ENCODE results near the gene CMTR1.
A peak's percentile ranks its signal among the peaks of the same experiment; 100 is the strongest.

The CMTR1 gene, protein sequence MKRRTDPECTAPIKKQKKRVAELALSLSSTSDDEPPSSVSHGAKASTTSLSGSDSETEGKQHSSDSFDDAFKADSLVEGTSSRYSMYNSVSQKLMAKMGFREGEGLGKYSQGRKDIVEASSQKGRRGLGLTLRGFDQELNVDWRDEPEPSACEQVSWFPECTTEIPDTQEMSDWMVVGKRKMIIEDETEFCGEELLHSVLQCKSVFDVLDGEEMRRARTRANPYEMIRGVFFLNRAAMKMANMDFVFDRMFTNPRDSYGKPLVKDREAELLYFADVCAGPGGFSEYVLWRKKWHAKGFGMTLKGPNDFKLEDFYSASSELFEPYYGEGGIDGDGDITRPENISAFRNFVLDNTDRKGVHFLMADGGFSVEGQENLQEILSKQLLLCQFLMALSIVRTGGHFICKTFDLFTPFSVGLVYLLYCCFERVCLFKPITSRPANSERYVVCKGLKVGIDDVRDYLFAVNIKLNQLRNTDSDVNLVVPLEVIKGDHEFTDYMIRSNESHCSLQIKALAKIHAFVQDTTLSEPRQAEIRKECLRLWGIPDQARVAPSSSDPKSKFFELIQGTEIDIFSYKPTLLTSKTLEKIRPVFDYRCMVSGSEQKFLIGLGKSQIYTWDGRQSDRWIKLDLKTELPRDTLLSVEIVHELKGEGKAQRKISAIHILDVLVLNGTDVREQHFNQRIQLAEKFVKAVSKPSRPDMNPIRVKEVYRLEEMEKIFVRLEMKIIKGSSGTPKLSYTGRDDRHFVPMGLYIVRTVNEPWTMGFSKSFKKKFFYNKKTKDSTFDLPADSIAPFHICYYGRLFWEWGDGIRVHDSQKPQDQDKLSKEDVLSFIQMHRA

GRCh38 chr6:37432916-37433656 is at the start of gene CMTR1:
TSS of gene CMTR1 (plus strand) at chr6:37433221. CDS start at chr6:37435630, 2,409 bp downstream.
- H3K4me3 ChIP-seq (ENCODE audit: low read length), result peak within 1 kb of the TSS; percentile 87
- TF ChIP-seq CTCF (conservative IDR thresholded peaks at IDR 0.05; ENCODE audit: low read depth, low read length), result no peak
- DNase-seq (ENCODE audit: low read depth), result peak; percentile 55

DNA sequence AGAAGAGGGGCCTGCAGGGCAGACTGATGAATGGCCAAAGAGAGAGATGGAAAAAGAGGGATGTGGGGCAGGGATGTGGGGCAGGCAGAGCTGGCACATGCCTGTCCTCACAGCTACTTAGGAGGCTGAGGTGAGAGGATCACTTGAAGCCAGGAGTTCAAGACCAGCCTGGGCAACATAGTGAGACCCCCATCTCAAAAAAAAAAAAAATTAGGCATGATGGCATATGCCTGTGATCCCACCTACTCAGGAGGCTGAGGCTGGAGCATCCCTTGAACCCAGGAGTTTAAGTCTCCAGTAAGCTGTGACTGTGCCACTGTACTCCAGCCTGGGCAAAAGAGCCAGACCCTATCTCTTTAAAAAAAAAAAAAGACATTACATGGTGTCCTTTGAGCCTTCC is 44.4 kb upstream of the CMTR1 start:
- no peak for TF ChIP-seq CTCF (conservative IDR thresholded peaks at IDR 0.05; ENCODE audit: low read depth, low read length)
- H3K4me3 ChIP-seq (ENCODE audit: low read length), result no peak overlapping the region
- DNase-seq (ENCODE audit: low read depth), result no peak

DNA sequence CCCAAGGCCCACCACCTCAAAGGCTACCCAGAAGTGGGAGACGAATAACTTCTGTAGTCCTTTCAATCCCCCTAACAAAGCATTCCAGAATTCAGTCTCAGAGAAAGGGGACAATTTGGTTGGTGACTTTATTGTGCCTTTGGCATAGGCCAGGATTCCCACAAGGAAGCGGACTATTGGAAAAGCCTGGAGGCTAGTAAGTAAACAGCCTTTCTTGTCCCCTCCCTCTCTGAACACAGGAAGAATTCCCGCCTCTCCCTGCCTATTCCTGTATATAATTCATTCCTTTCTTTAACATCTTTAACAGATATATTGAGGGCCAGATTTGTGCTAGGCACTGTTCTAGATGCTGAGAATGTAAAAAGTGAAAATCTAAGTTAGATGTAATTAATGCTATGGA is 43.2 kb upstream of the CMTR1 start:
- no peak for TF ChIP-seq CTCF (conservative IDR thresholded peaks at IDR 0.05; ENCODE audit: low read depth, low read length)
- no peak overlapping the region for H3K4me3 ChIP-seq (ENCODE audit: low read length)
- DNase-seq (ENCODE audit: low read depth), result no peak

GRCh38 chr6:37391120-37391519 is 41.9 kb upstream of the CMTR1 start:
- TF ChIP-seq CTCF (conservative IDR thresholded peaks at IDR 0.05; ENCODE audit: low read depth, low read length), result no peak
- no peak overlapping the region for H3K4me3 ChIP-seq (ENCODE audit: low read length)
- DNase-seq (ENCODE audit: low read depth), result no peak

DNA sequence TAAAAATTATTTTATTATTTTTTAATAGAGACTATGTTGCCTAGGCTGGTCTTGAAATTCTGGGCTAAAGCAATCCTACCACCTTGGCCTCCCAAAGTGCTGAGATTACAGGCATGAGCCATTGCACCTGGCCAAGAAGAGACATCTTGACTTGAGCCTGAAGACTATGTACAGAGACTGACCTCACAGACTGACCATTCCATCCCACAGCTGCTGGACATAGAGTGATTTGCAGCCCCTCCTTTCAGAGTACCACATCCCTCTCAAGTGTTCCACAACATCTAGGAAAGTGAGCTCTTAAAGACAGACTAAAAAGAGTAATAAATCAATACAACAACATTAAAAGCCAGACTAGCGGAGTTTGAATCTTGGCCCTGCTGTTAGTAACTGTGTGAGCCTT is 40.2 kb upstream of the CMTR1 start:
- no peak for DNase-seq (ENCODE audit: low read depth)
- TF ChIP-seq CTCF (conservative IDR thresholded peaks at IDR 0.05; ENCODE audit: low read depth, low read length), result no peak
- no peak overlapping the region for H3K4me3 ChIP-seq (ENCODE audit: low read length)

DNA sequence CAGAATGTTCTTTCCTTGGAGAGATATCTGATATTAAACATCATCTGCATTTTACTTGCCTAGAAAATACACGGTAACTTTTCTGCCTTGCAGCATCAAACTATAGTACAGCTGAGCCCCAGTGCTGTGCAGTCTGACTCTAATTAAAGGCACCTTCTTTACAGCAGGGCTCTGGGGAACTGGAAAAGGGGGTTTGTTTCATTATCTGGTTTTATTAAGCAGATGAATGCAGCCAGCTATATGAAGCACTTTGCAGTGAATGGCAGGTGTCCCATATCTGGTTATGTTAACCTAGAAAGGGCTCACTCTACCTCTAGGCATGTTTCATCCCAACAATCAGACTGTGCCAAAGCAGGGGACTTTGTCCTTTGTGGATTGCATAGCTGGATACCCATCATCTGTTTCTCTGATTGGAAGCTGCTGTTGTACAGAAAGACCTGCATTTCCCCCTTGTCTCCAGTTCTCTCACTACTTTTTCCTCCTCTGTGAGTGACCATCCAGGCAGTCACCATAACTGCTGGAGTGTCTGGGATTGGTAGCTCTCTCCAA is 39.6 kb upstream of the CMTR1 start:
- TF ChIP-seq CTCF (conservative IDR thresholded peaks at IDR 0.05; ENCODE audit: low read depth, low read length), result no peak
- H3K4me3 ChIP-seq (ENCODE audit: low read length), result no peak overlapping the region
- DNase-seq (ENCODE audit: low read depth), result no peak

All from retinal pigment epithelial cell (primary cell).